Caco-2 (cell line): ENCODE data around the gene PDLIM1. TPM values are rescaled to one million over a fixed set of nuclear protein-coding genes. Genes with fewer than 3 reads are reported as not detected.

Source experiments
- BruUV-seq: library from RNA; stranded (reverse); fragments of 400-500 nt; replicated peaks from 2 replicates; lab custom pipeline; 2021; lab: Mats Ljungman, UMichigan
- CTCF ChIA-PET: fragments of 300-600 bp; sonication (Branson Sonifier 250); formaldehyde crosslinking; loops from one replicate; lab custom pipeline; 2022; ENCODE audit warnings: antibody characterized with exemption; lab: Charles Lee
- POLR2A ChIA-PET: fragments of 300-600 bp; sonication (Branson Sonifier 250); formaldehyde crosslinking; loops from one replicate; lab custom pipeline; 2022; ENCODE audit warnings: antibody characterized with exemption; lab: Charles Lee
- DNase-seq, 2 experiments: peaks; one replicate each; pipeline versions ENCODE4 v3.0.0 to v3.0.0-alpha.2; 2020 to 2022
- H3K27me3 ChIP-seq: replicated peaks from 2 replicates; pipeline ENCODE4 v1.6.0; 2011; ENCODE audit warnings: low read length; ENCODE audit not compliant: control insufficient read depth, insufficient read depth
- H3K36me3 ChIP-seq: 2 replicates; pipeline ENCODE4 v1.5.1; 2011; ENCODE audit warnings: low read length; ENCODE audit not compliant: control insufficient read depth, insufficient read depth
- H3K4me1 ChIP-seq: fragments of 250-450 bp; sonication (Bioruptor Pico); 2 replicates; pipeline ENCODE4 v1.5.1; 2020; ENCODE audit warnings: mild to moderate bottlenecking
- H3K4me3 ChIP-seq: 2 replicates; pipeline ENCODE4 v1.5.1; 2011; ENCODE audit warnings: low read depth, mild to moderate bottlenecking, control low read depth, low read length
- H3K9me3 ChIP-seq: fragments of 250-450 bp; sonication (Bioruptor Pico); 2 replicates; pipeline ENCODE4 v1.5.1; 2020; ENCODE audit warnings: mild to moderate bottlenecking, moderate library complexity
- H3K27ac Mint-ChIP-seq: one replicate; pipeline ENCODE4 v1.8.0; 2022; ENCODE audit warnings: mixed read lengths; ENCODE audit not compliant: unreplicated experiment
- H3K27me3 Mint-ChIP-seq: one replicate; pipeline ENCODE4 v1.8.0; 2022; ENCODE audit warnings: mixed read lengths; ENCODE audit not compliant: insufficient read depth, unreplicated experiment
- H3K36me3 Mint-ChIP-seq: one replicate; pipeline ENCODE4 v1.8.0; 2022; ENCODE audit warnings: mild to moderate bottlenecking, mixed read lengths; ENCODE audit not compliant: insufficient read depth, unreplicated experiment
- H3K4me1 Mint-ChIP-seq: one replicate; pipeline ENCODE4 v1.8.0; 2022; ENCODE audit warnings: low read depth, mixed read lengths; ENCODE audit not compliant: unreplicated experiment
- H3K4me3 Mint-ChIP-seq: one replicate; pipeline ENCODE4 v1.8.0; 2022; ENCODE audit warnings: mild to moderate bottlenecking, moderate library complexity, mixed read lengths; ENCODE audit not compliant: unreplicated experiment
- H3K9me3 Mint-ChIP-seq: one replicate; pipeline ENCODE4 v1.8.0; 2022; ENCODE audit warnings: mixed read lengths; ENCODE audit not compliant: unreplicated experiment
- intact Hi-C: fragments of 100-400 bp; cut with micrococcal nuclease; formaldehyde crosslinking; loops from one replicate; pipeline ENCODE4 v1.10.0; 2022; ENCODE audit not compliant: unreplicated experiment
- total RNA-seq: library from RNA; stranded (reverse); gene quantifications from 2 replicates; pipeline ENCODE4 v1.2.3, GENCODE V29; 2022
- TF ChIP-seq, protein P1 (sequence below), 2 experiments: fragments of 200-600 bp in 1 of 2; IDR thresholded peaks; 1 replicate in 1 of 2; 2 replicates in 1 of 2; pipeline versions ENCODE4 v1.5.1 to v1.8.0; 2011 to 2022; ENCODE audit warnings: antibody characterized with exemption in 1 of 2, control low read depth in 1 of 2, inconsistent platforms in 1 of 2, low read depth in 1 of 2, low read length in 1 of 2, mild to moderate bottlenecking in 1 of 2, moderate library complexity in 1 of 2; ENCODE audit not compliant: insufficient read depth in 1 of 2, severe bottlenecking in 1 of 2, unreplicated experiment in 1 of 2

The PDLIM1 gene
- total RNA-seq, 1 experiment from 2014 or later = 506 TPM

DNA sequence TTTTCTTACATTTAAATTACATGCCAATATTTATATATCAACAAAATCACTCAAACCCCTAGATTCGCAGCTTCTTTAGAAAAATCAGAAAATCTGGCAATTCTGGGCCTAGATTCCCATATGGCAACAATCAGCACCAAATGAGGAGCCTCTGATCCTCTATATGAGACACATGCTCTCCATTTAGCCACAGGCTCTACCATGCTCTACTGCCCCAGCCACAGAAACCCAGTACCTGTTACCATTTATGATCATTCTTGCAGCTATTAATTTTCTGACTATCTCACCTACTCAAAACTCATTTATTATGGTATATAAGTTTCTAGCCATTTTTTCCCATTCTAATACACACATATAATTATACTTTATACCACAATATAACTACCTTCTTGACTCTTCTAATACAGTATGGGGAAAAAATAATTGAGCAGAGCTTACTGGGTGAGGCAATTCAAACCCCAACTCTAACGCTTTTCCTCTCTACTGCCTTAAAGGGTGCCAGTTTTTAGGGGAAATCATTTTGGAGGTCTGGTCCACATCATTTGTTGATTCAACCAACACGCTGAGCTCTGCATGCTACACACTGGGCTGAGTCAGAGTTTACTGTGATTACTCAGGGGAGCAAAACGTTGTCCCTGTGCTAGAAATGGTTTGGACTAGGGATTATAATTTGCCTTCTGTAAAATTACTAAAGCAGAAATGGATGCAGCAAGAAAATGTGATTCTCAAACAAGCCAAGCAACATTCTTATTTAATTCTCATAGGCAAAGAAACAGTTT is 11.6 kb downstream of the PDLIM1 start:
- Histone ChIP-seq H3K27me3 (no peaks in the 10 kb centered on the region), H3K4me3 (no peak overlapping the region), H3K9me3 (no peaks in the 10 kb centered on the region), H3K4me1 (peaks cover 92% of the 10 kb centered on the region), H3K36me3 (no peaks in the 10 kb centered on the region; the same call in 1 of the 2 replicates)
- TF ChIP-seq, protein P1, sequence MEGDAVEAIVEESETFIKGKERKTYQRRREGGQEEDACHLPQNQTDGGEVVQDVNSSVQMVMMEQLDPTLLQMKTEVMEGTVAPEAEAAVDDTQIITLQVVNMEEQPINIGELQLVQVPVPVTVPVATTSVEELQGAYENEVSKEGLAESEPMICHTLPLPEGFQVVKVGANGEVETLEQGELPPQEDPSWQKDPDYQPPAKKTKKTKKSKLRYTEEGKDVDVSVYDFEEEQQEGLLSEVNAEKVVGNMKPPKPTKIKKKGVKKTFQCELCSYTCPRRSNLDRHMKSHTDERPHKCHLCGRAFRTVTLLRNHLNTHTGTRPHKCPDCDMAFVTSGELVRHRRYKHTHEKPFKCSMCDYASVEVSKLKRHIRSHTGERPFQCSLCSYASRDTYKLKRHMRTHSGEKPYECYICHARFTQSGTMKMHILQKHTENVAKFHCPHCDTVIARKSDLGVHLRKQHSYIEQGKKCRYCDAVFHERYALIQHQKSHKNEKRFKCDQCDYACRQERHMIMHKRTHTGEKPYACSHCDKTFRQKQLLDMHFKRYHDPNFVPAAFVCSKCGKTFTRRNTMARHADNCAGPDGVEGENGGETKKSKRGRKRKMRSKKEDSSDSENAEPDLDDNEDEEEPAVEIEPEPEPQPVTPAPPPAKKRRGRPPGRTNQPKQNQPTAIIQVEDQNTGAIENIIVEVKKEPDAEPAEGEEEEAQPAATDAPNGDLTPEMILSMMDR (IDR thresholded peaks at IDR 0.05; ENCODE audit: insufficient read depth in 1 of 2, low read depth in 1 of 2, low read length in 1 of 2, severe bottlenecking in 1 of 2, unreplicated experiment in 1 of 2) = no peak
- DNase-seq = no peak
- ChIA-PET POLR2A (no interaction called here), CTCF (interaction anchor here (1.0 to 1.2 kb wide), 2 partner anchors 33 to 84 kb away, joined by 3 read pairs; no protein-coding TSS in a partner anchor)
- Mint-ChIP-seq H3K4me3 (no peak overlapping the region), H3K36me3 (peaks cover 54% of the 10 kb centered on the region), H3K4me1 (peaks cover 63% of the 10 kb centered on the region), H3K27me3 (no peaks in the 10 kb centered on the region), H3K27ac (peak overlapping the region; percentile 79), H3K9me3 (no peaks in the 10 kb centered on the region)
- BruUV-seq = no TSS peak
- intact Hi-C loops = no loop called here

DNA sequence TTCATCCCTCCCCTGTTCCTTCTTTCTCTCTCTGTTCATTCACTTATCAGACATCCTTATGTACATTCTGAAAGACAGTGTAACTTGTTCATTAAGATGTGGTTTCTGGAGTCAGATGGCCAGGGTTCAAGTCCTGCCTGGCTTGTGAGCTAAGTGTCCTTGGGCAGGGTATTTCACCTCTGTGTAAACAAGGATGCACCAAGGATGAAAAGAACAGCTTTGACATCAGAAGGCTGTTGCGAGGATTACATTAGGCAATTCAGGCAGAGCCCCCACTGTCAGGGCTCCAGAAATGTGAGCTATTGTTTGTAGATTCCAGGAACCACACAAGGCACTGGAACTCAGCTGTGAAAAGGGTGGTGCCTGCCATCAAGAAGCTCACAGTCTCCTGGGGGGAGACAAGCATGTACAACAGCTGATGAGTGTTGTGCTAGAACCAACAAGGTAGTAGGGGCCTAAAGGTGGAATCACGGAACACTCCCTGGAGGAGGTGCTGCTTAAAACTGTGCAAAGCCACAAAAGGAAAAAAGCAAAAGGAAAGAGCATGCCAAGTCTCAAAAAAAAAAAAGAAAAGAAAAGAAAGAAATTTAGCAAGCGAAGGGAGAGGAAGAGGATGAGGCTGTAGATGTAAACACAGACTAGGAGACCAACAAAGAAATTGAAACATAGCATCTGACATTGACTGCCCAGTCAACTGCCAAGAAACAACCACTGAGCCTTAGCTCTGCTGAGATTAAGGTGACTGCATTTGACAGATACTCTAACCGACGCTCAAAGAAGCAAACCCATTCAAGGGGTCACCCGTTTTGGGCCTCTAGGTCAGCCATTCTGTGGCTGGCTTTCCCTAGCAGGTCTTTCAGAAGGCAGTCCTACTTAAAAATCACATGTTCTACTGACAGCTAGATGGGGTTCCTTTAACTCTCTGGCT is 12.5 kb downstream of the PDLIM1 start:
- Mint-ChIP-seq H3K36me3 (peaks cover 54% of the 10 kb centered on the region), H3K27ac (peak overlapping the region; percentile 79), H3K4me1 (peaks cover 63% of the 10 kb centered on the region), H3K4me3 (no peak overlapping the region), H3K9me3 (no peaks in the 10 kb centered on the region), H3K27me3 (no peaks in the 10 kb centered on the region)
- POLR2A ChIA-PET = interaction anchor here (1.1 to 1.3 kb wide), 2 partner anchors 11 to 69 kb away, joined by 3 to 6 read pairs; no protein-coding TSS in a partner anchor
- CTCF ChIA-PET = interaction anchor here (0.7 to 1.2 kb wide), 4 partner anchors 26 to 85 kb away, joined by 3 read pairs; no protein-coding TSS in a partner anchor
- Histone ChIP-seq H3K4me1 (peaks cover 94% of the 10 kb centered on the region), H3K36me3 (no peaks in the 10 kb centered on the region; the same call in 1 of the 2 replicates), H3K4me3 (no peak overlapping the region), H3K27me3 (no peaks in the 10 kb centered on the region), H3K9me3 (no peaks in the 10 kb centered on the region)
- no TSS peak for BruUV-seq
- DNase-seq = peak in 1 of 2 experiments; percentile 23
- TF ChIP-seq, protein P1 (IDR thresholded peaks at IDR 0.05; ENCODE audit: insufficient read depth in 1 of 2, low read depth in 1 of 2, low read length in 1 of 2, severe bottlenecking in 1 of 2, unreplicated experiment in 1 of 2) = no peak
- intact Hi-C loops = no loop called here

DNA sequence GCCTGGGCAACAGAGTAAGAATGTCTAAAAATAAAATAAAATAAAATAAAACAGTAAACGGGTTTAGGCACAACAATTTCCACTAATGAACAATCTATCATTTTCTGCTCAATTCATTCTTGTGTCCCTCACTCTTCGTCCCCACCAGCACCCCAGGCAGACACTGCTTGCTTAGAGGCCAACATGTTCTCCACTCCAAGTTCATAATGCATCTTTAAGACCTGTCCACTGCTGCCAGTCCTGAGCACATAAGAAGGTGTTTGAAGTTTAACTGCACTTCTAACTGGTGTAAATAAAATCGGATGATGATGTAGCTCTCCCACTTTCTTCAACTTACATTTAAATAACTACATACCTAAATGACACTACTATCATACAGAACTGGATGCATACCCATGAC is 13.2 kb downstream of the PDLIM1 start:
- Mint-ChIP-seq H3K9me3 (no peaks in the 10 kb centered on the region), H3K36me3 (peaks cover 54% of the 10 kb centered on the region), H3K27me3 (no peaks in the 10 kb centered on the region), H3K4me3 (no peak overlapping the region), H3K4me1 (peaks cover 69% of the 10 kb centered on the region), H3K27ac (peak overlapping the region; percentile 79)
- peaks cover 95% of the 10 kb centered on the region for H3K4me1 ChIP-seq
- H3K9me3 ChIP-seq = no peaks in the 10 kb centered on the region
- ChIA-PET POLR2A (interaction anchor here (1.1 to 1.3 kb wide), 2 partner anchors 12 to 70 kb away, joined by 3 to 6 read pairs; no protein-coding TSS in a partner anchor), CTCF (interaction anchor here (1.0 to 1.2 kb wide), 2 partner anchors 27 to 86 kb away, joined by 3 read pairs; no protein-coding TSS in a partner anchor)
- no TSS peak for BruUV-seq
- no peaks in the 10 kb centered on the region; the same call in 1 of the 2 replicates for H3K36me3 ChIP-seq
- DNase-seq = no peak
- no peaks in the 10 kb centered on the region for H3K27me3 ChIP-seq
- intact Hi-C loops = no loop called here
- TF ChIP-seq, protein P1 (IDR thresholded peaks at IDR 0.05; ENCODE audit: insufficient read depth in 1 of 2, low read depth in 1 of 2, low read length in 1 of 2, severe bottlenecking in 1 of 2, unreplicated experiment in 1 of 2) = no peak
- H3K4me3 ChIP-seq = no peak overlapping the region
